Femur (tissue), 1 donor: ENCODE measurements around the gene PTGDS.

Experiments
- DNase-seq: peaks from one replicate; pipeline ENCODE4 v3.0.0-alpha.2; 2017

The PTGDS gene

GRCh38 chr9:137011907-137012675, 34.8 kb downstream of the PTGDS start:
- DNase-seq: no peak

- DNase-seq: no peak
Measured at GRCh38 chr9:137012694-137013570, 35.6 kb downstream of the PTGDS start.

DNA sequence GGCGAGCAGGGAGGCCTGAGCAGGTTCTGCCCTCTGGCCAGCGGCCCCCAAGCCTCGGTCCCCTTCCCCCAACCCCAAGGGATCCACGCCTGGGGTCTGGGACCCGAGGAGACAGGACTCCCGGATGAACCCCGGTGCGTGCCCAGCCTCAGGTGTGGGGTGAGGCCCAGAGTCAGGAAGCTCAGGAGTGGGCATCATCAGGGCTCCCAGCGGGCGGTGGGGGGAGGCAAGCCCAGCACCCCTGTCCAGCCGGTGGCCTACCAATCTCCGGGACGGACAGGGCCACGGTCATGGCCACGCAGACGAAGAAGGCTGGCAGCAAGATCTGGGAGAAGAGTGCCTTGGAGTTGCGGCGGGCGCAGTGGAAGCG, 36.3 kb downstream of the PTGDS start:
- no peak for DNase-seq

DNA sequence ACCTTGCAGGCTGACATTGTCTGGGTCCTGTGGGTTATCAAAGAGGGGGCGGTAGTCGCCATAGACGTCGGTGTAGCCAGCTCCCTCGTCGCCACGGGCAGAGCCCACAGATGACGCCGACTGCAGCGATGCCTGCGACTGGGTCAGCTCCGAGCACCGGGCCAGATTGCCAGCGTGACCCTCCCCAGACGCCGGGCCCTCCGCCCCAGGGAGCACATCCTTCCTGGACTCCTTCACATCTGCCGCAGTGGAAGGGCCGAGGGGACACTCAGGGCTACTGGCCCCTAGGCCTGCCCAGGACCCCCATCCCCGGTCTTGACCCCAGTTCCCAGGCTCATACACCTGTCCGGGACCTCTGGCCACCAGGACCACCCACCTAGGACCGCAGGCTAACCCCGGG, 36.9 kb downstream of the PTGDS start:
- DNase-seq: no peak

- no peak for DNase-seq
Measured at GRCh38 chr9:137014776-137015539, 37.7 kb downstream of the PTGDS start.

DNA sequence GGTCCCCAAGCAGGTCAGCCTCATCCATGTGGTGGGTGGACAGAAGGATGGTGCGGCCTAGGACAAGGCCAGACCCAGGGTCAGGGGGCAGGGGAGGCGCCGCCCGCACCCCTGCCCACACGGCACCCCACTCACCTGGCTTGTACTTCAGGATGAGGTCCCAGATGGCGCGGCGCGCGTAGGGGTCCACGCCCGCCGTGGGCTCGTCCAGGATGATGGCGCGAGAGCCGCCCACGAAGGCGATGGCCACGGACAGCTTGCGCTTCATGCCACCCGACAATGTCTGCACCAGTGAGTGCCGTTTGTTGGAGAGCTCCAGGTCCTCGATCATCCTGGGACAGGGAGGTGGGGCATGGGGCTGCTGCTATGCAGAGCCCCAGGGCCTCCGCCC, 38.2 kb downstream of the PTGDS start:
- DNase-seq: no peak

DNA sequence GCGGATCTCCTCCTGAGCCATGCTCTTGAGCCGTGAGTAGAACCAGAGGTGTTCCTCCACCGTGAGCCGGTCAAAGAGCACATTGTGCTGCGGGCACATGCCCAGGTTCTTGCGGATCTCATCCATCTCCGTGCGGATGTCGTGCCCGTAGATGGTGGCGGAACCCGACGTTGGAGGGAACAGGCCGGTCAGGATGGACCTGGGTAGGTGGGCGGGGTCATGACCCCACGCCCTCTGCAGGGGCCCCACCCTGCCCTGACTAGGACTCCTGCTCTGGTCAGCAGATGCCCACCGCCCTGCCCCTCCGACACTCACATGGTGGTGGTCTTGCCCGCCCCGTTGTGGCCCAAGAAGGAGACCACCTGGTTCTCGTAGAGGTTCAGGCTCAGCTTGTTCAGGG, 38.7 kb downstream of the PTGDS start:
- no peak for DNase-seq

GRCh38 chr9:137016436-137016835, 39.1 kb downstream of the PTGDS start:
- DNase-seq: no peak

DNA sequence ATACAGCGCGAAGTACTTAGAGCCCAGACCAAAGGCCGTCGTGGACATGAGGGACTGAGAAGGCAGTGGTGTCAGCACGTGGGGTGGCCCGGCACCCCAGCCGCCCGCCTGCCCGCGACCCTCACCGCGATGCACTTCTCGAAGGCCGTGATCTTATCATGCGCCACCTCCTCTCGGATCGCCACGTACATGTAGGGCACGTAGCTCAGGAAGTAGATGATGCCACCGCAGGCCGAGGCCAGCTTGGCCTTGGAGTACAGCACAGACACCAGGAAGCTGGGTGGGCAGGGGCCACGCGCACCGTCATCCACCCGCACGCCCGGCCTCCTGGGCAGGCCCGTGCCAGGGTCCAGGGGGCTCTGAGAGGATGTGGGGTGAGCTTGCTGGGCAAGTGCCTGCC, 39.8 kb downstream of the PTGDS start:
- no peak for DNase-seq

GRCh38 chr9:137017791-137018497, 40.6 kb downstream of the PTGDS start:
- no peak for DNase-seq

GRCh38 chr9:137018761-137019559, 41.7 kb downstream of the PTGDS start:
- no peak for DNase-seq

DNA sequence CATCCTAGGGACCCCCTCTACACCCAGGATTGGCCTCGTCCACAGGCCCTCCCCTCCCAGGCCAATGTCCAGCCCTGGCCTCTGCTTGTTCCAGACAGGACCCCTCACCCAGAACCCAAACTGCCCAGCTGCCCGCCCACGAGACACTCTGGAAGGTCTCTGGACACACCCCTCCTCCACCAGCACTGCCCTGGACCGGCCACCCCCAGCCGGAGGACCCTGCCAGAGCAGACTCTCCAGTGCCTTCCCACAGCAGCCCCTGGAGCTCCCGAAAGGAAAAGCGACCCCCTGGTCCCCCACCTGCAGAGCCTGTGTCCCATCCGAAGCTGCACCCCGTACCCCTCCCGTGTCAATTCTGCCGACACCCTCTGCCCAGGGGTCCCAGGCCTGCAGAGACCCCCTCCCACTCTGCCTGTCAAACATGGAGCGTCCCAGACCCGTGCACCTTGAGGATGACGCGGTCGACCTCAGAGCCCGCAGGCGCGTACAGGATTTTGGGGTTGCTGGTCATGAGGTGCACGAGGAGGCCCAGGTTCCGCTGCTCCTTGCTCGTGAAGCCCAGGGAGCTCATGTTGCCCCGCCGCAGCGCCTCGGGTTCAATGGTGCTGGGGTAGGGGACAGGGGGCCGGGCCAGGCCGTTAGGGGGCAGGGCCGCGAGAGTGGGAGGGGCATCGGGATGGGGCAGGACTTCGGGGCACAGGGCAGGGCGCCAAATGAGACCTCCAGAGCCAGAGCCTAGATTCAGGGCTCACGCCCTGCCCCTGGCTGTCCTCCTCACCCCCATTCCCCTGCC, 42.8 kb downstream of the PTGDS start:
- no peak for DNase-seq

- DNase-seq: no peak
Measured at GRCh38 chr9:137020771-137021567, 43.7 kb downstream of the PTGDS start.

- DNase-seq: no peak
Measured at GRCh38 chr9:137021568-137021978, 44.3 kb downstream of the PTGDS start.

DNA sequence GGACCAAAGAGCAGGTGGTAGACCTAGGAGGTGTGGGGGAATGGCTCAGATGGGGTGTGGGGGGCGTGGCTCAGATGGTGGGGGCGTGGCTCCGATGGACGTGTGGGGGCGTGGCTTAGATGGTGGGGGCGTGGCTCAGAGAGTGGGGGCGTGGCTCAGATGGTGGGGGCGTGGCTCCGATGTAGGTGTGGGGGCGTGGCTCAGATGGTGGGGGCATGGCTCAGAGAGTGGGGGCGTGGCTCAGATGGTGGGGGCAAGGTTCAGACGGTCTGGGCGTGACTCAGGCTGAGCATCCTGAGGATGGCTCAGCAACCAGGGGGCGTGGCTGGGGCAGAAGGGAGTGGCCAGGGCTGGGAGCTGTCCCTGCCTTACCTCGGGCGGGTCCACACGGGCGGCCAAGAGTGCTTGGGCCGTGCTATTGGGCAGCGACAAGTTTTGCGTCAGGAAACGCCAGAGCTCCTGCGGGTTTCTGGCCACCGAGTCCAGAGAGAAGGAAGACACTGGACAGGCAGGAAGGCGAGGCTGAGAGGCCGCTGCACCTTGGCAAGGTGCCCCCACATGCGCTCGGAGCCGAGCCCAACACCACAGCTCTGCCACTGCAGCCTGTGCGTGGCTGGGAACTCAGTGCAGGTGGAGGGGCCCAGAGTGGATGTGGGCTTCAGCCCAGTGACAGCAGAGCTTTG, 44.8 kb downstream of the PTGDS start:
- no peak for DNase-seq

DNA sequence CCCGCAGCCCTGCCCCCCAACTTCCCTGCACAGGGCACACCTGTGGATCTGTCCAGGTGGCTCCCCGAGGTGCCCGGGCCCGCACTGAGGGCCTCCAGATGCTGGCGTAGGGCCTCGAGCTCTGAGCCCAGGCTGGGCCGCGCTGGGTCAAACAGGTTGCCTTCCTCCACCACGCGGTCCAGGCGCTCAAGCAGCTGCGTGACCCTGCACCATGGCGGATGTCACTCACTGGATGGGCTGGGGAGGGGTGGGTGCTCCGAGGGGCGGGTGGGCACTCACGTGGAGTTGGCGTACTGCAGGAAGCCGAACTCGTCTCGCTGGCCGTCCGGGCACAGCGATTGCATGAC, 45.3 kb downstream of the PTGDS start:
- DNase-seq: no peak

DNA sequence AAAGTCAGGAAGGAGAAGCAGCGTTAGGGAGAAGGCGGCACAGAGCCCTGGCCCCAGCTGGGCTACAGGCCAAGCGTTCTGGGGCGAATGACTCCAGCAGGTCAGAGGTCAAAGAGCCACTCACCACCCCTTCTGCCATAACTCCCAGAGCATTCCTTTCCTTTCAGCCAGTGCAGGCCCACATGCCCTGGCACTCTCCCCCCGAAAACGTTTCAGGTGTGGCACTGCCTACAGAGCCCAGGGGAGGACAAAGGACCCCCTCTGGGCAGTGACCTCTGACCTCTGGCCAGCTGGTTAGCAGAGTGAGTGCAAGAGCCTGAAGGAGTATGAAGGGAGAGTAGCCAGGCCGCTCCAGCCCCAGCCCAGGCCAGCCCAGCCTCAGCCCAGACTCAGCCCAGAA, 45.9 kb downstream of the PTGDS start:
- DNase-seq: no peak

GRCh38 chr9:137023583-137023991, 46.3 kb downstream of the PTGDS start:
- no peak for DNase-seq

- DNase-seq: no peak
Measured at GRCh38 chr9:137025517-137025966, 48.2 kb downstream of the PTGDS start.

- no peak for DNase-seq
Measured at GRCh38 chr9:137026384-137026783, 49.1 kb downstream of the PTGDS start.
